NOMO-1 treated with DMSO at 0.1 percent for 48 hours (cell line): Measurements from ENCODE around the gene TMEM51.
"Not testable (repeated sequence)": the region's sequence is repeated elsewhere in the genome, so short reads cannot be mapped to it uniquely, and the experiment has no call there.

Source experiments
- DNase-seq: peaks from one replicate; lab custom pipeline; 2025; ENCODE audit not compliant: unreplicated experiment; lab: John Stamatoyannopoulos, UW

TMEM51 gene

GRCh38 chr1:15125101-15125745 is 28.3 kb upstream of the TMEM51 start:
- DNase-seq, result no peak

GRCh38 chr1:15128077-15128476 is 25.5 kb upstream of the TMEM51 start:
- DNase-seq, result no peak

GRCh38 chr1:15128520-15129313 is 24.8 kb upstream of the TMEM51 start:
- peak; percentile 14 for DNase-seq

- no peak for DNase-seq
These were observed 23.6 kb upstream of the TMEM51 start for GRCh38 chr1:15129944-15130343.

- no peak for DNase-seq
These were observed 22.9 kb upstream of the TMEM51 start for GRCh38 chr1:15130607-15131006.

- no peak for DNase-seq
These were observed 20.6 kb upstream of the TMEM51 start for GRCh38 chr1:15132965-15133364.

DNA sequence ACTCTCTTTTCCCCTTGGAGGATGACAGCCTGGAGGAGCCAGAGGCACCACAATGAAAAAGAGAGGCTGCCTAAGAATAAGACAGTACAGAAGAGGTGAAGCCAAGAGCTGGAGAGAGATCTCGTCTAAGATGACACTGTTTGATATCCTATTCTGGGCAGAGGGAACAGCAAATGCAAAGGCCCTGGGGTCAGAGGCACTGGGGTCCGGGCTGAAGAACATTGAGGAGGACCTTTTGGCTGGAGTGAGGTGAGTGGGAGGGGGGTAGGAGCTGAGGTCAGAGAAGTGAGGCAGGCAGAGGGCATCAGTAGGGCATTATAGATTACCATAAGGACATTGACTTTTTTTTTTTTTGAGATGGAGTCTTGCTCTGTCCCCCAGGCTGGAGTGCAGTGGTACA is 19.3 kb upstream of the TMEM51 start:
- no peak for DNase-seq

- not testable (repeated sequence) for DNase-seq
These were observed 17.9 kb upstream of the TMEM51 start for GRCh38 chr1:15135604-15136003.

- DNase-seq, result no peak
These were observed 15.7 kb upstream of the TMEM51 start for GRCh38 chr1:15137809-15138208.

DNA sequence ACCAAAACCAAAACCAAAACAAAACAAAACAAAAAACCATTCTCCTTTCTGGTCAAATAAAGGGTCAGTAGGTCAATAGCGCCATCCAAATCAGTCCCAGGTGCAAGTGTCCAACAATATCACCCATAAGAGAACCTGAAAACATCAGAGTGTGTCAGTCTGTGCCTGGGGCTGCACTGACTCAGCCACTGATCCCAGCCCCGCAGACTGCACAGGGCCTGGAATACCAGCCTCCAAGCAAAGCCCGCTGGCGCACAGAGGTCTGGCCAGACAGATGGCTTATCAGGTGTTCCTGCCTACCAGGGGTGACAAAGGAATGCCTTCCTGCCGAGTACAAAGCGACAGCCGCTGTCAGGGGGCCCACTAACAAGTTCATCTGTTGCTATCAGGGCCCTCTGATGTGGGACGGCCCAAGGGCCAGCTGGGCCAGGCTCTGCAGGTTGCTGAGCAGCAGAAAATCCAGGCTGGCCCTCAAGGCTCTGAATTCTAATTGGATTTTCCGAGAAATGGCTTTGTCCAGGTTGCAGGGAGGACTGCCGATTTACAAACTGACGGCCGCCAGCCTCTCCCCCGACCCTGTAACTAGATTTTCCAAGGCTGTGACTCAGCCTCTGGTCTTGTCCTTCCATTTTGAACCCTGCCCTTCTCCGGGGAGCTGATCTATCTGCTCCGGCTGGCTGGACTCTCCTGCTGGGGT is 13.7 kb upstream of the TMEM51 start:
- no peak for DNase-seq

DNA sequence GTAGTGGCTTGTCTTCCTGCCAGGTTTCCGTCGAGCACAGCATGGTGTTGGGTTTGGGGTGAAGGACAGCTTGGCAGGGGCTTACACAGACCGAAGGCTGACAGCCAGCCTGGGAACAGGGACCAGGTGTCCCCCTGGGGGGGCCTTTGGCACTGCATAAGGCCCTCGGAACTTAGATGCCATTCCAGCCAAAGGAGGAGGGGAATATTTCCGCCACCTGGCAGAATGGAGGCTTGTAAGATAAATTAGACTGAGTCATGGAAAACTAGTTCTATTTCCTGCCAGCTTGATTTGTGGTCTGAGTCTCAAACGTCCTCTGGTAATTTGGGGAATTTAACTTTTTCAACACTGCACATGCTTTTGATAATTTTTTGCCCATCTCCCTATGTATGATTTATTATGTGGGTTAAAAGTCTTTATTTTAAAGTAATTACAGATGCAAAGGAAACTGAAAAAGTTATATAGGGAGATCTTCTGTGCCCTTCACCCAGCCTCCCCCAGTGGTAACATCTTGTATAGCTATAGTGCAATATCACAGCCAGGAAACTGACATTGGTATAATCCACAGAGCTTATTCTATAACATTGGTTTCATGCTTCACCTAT is 11.5 kb upstream of the TMEM51 start:
- peak; percentile 26 for DNase-seq

- DNase-seq, result no peak
These were observed 8.2 kb upstream of the TMEM51 start for GRCh38 chr1:15145327-15145726.

DNA sequence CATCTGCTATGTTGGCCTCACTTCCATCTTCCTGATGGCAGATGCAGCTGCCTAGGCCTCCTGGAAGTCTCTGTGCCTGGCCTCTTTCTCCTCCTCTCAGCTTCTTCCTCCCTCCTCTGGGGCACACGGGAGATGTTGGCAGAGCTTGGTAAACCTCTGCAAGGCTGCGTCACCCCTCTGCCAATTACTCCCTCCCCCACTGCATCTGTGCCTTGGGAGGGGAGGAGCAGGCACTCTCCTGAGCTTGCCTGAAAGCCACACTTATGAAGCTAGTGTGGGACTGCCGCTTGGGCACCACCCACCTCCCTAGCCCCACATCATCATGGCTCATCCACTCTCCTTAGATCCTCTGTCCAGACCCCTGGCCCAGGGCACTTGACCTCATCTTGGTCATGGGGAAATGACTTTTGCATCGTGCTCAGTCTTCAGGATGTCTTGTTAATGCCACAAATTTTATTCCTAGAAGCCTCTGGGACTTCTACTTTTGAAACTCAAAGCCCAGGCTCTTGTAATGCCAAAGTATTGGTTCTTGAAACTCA is 7.3 kb upstream of the TMEM51 start:
- no peak for DNase-seq

DNA sequence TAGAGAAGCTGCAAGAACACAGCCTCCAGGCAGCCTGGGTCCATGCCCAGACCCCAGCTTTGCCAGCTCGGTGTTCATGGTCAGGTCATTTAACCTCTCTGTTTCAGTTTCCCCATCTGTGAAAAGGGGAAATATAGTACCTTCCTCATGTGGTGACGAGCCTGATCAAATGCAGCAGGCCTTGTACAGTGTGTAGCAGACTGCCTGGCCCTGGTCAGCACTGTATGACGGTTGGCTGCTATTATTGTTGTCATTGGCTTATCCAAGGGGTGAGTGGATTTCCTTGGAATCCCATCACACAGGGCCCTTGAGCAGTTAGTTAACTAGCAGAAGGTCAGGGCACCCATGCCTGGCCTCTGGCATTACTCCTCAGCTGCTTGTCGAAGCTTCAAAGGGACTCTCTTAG is 6.6 kb upstream of the TMEM51 start:
- no peak for DNase-seq

DNA sequence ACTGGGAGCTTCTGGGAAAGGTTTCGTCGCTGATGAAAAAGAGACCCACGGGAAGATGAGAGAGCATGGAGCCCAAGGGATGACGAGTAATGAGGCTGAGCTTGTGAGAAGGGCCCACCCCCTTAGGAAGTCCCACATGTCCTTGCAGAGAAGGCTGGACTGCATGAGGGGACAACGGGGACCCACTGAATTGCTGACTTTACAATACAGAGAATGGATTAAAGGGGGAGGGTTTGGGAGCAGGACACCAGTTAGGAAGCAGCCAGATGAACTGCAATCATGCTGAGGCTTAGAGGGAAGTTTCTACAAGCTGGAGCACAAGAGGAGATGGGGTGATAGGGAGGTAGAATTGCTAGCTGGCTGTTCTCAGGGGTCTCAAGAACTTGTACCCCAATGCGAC is 5.5 kb upstream of the TMEM51 start:
- DNase-seq, result no peak

GRCh38 chr1:15148475-15148874 is 5.1 kb upstream of the TMEM51 start:
- no peak for DNase-seq

DNA sequence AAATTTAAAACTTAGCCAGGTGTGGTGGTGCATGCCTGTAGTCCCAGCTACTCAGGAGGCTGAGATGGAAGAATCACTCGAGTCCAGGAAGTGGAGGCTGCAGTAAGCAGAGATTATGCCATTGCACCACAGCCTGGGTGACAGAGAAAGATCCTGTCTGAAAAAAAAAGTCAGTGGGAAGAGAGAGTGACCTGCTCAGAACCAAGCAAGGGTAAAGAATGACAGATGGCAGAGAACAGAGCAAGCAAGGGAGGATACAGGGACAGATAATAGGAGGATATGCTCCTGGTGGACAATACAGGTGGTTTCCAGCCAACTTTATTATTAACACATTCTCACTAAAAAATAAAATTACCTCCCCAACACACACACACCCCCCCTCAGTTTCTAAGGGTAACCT is 4.6 kb upstream of the TMEM51 start:
- DNase-seq, result no peak

DNA sequence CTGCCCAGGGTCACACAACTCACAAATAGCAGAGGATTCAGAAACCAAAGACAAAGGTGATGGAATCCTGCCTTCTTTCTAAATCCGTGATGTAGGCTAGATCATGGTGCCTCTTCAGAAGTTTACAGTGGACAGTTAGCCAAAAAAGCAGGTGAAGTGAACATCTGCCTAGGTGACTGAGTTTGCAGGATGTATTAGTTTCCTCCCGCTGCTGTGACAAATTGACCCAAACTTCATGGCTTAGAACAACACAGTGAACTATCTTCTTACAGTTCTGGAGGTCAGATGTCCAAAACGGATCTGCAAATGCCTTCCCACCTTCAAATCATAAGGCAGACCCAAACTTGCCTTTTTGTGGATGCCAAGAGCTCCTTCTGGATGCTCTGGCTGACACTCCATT is 3.2 kb upstream of the TMEM51 start:
- DNase-seq, result no peak

DNA sequence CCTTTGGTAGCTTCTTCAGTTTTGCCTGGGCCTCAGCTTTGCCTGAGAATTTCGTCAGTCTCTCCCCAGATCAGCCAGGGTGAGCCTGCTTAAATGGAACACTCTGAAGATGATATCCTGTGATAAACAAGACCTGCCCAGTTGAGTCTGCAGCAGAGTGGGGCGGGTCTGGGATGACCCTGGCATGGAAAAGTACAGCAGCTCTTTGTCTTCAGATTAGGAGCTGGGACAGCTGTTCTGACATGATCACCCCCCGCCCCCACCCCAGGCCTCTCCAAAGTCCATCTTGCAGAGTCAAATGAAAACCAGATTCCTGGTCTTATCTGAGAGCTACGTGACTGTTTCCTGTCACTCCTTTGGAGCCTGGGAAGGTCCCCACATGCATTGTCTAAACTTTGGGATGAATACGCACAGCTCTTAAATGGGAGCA is 2.2 kb upstream of the TMEM51 start:
- DNase-seq, result no peak

- no peak for DNase-seq
These were observed 1.7 kb upstream of the TMEM51 start for GRCh38 chr1:15151871-15152270.
